Measurements from ENCODE around the gene KRT15.
"Not testable (repeated sequence)": the region's sequence is repeated elsewhere in the genome, so short reads cannot be mapped to it uniquely, and the experiment has no call there.

The KRT15 gene

GRCh38 chr17:41542786-41543185 is 24.1 kb upstream of the KRT15 start:
- not testable (repeated sequence) for DNase-seq

DNA sequence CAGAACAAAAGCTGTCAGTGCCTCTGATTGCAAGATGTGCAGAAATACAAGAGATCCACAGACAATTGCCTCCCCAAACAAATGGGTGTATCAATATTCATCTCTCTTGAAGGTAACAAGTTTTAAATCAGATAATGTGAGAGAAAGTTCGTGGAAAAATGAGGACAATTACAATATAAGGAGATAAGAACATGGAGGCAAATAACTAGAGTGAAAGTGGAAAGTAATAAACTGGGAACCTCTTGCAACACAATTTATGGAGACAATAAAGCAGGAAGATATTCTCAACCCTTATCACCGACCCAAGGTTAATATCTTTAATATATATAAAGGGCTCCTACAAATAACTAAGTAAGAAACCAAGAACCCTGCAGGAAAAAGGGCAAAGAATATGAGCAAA is 23.7 kb upstream of the KRT15 start:
- no peak for DNase-seq

GRCh38 chr17:41540921-41541625 is 22.4 kb upstream of the KRT15 start:
- no peak for DNase-seq

DNA sequence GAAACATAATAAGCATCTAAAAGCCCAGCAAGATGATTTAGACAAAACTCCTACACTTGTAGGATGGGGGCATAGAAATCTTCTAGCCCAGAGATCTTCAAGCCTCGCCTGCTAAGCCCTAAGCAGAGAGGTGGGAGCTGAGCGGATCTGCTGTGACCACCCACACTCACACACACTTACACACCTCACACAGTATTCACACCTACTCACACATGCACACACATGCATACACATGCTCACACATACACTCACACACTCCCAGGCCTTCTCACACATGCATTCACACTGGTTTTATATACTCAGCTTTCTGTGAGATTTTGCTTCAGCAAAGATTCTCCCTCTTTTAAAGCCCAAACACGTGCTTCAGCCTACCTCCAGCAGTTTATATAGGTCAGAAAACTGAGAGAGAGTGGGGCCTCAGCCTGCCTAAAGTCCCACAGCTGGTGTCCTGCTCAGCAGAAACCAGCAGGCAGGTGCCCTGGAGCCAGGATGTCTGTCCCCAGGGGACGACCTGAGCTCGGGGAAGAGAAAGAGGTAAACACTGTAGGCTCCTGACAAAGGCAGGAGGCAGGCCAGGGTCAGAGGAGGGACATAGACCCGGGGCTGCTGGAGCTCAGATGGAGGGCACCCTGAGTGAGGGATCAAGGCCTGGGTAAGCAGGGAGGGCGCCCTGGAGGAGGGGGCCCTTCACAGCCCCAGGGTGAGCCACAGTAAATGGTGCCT is 21.4 kb upstream of the KRT15 start:
- DNase-seq: no peak

GRCh38 chr17:41539071-41539492 is 20.4 kb upstream of the KRT15 start:
- no peak for DNase-seq

DNA sequence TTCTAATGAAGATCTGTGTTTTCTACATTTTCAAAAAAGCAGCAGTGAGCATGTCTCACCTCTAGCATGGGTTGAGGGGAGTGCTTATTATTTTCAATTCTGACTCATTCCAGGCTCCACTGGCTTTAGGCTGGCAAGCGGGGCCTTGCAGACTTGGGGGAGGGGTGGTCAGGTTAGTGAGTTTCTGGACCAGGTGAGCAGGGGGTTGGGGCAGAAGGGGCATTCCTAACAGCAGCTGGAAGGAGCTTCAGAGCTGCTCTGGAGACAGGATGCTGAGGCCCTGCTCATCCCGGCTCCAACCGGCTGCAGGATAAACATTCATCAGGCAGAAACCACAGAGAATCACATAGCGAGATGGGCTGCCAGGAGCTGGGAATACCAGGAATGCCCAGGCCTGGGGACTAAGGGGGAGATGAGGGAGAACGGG is 19.9 kb upstream of the KRT15 start:
- no peak for DNase-seq

- DNase-seq: peak; percentile 8 to 9
These were observed 19.3 kb upstream of the KRT15 start for GRCh38 chr17:41537990-41538389.

GRCh38 chr17:41537614-41537954 is 18.9 kb upstream of the KRT15 start:
- no peak for DNase-seq

GRCh38 chr17:41536741-41537613 is 18.3 kb upstream of the KRT15 start:
- no peak for DNase-seq

DNA sequence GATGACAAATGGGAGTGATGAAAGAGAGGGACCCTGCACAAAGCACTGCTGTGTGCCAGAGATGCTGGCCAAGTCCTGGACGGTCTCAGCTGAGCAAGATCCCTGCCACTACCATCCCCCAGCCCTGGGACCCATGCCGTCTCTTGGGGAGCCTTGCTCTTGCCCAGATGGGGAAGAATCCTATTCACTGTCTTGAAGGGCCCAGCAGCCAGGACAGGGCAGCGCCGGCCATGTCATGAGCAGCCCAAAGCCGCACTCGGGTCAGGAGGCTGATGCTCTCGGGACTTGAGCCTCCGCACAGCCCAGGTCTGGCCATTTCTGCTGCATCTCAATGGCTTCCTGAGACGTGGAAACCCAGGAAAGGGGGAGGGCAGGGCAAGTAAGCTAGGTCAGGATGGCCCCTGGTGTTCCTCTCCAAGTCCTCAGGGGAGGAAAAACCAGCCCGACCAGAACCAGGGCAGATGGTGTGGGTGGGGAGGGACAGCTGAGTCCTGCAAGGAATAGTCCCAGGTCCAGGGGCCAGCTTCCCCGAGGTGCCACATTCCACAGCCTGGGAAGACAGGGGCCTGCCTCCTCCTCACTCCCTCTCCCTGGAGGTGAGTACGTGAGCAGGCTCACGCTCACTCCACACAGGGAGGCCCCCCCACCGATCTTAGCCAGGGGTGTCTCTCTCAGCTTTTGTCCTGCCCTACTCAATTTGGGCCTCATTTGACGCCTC is 17.2 kb upstream of the KRT15 start:
- DNase-seq: no peak

DNA sequence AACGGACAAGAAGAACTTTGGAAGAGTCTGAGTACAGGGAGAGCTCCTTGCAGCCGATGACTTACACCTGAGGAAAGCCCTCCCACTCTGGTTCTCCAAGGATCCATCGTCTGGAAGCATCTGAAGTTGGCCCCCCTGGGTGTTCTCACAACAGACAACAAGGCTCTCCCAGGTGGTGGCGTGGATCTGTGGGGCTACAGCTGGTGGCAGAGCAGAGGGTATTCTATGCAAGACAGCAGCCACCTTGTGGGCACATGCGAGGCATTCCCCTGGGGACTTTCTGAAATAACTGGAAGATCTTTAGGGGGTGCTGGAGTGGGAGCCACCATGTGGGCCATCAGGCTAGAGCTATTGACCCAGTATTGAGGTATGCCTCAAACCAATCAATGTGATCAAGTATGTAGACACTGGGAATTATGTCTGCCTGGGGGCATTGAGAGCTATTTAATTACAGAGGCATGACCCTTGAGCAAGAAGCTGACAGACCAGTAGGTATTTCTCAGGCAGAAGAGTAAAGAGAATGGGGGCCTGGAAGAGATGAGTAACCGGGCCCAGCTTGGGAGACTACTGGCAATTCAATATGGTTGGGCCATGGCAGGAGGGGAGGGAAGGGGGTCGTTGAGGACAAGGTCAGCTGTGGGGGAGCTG is 16.3 kb upstream of the KRT15 start:
- DNase-seq: no peak

- no peak for DNase-seq
These were observed 14.9 kb upstream of the KRT15 start for GRCh38 chr17:41533613-41534012.

- DNase-seq: no peak
These were observed 14.4 kb upstream of the KRT15 start for GRCh38 chr17:41532947-41533570.

DNA sequence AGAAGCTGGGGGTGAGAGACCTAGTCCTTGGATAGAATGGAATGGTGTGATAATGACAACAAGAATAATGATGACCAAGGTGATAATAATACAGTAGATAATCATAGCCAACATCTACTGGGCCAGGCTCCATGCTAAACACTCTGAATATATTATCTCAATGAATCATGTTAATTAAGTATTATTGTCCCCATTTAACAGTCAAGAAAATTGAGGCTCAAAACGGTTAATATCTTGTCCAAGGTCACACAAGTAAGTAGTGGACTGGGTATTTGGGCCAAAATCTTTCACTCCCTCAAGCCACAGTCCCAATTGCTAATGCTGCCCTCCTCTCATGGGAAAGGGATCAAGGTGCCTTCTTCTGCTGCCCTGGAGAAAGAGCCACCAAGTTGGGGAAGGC is 13.3 kb upstream of the KRT15 start:
- DNase-seq: no peak

DNA sequence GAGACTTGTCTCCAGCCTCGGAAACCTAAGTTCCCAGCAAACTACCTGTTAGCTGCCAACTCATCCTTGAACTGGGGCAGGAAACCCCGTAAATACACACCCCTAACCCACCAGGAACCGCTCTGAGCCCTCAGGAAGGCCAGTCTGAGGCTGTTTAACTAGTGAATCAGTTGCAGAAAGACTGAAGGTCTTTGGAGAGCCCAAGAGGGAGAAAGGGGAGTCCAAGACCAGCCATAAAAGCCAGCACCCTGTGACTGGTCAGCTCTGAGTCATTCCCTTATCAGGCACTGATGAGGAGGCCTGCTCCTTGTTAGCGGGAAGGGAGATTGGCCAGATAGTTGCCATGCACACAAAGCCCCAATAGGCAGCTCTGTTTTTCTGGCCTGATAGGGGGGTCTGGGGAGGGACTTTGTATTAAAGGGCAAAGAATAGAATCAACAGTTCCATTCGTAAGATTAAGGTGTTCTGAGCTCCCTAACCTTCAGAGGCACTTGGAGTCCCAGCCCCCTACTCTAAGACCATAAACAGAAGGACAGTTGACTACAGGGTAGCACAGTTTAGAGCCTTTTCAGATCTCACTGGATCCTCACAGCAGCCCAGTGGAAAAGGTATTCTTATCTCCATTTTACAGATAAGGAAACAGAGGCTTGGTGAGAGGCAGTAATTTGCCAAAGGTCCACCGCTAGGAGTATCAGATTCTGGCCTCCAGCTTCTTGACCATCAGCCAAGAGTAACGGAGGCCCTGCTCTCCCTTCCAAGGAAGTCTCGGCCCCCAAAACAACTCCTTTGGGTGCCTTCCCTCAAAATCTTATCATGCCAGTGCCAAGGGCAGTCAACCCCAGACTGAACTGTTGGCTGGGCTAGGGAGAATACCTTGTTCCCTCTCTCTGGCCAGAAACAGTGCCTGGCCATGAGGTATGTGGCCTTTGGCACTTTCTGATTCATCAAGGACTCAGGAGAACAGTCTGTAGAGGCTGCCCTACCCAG is 11.7 kb upstream of the KRT15 start:
- DNase-seq: no peak

DNA sequence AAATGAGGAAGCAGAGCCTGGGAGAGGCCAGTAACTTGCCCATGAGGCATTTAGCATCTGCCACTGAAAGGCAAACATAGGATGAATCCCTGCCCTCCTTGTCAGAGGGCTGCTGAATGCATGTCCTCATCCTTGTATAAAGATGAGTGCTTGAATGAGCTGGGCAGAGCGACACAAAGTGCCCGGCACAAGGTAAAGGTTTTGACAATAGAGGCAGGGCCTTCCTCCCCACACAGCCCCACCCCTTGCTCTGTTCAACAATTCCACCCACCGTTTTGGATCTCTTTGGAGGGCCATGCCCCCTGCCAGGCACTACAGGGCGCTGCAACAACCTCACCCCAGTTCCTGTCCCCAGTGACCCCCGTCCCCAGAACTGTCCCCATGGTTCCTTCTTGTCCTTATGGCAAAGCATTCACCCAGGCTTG is 10.8 kb upstream of the KRT15 start:
- no peak for DNase-seq

DNA sequence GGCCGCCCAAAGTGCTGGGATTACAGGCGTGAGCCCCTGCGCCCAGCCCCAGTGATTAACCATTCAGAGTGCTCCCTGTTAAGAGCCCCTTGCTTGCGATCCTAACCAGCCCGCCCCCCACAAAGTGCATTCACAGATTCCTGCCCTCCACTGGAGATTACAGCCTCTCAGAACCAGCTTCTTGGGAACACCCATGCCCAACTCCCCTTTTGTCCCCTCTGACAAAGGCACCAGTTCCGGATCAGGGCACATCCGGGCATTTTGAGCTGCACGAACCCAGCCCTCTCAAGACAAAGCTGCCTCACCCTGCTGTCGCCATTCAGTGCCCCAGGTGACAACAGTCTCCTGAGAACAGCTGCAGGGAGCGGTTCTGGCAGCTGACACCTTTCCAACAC is 10.3 kb upstream of the KRT15 start:
- no peak for DNase-seq

DNA sequence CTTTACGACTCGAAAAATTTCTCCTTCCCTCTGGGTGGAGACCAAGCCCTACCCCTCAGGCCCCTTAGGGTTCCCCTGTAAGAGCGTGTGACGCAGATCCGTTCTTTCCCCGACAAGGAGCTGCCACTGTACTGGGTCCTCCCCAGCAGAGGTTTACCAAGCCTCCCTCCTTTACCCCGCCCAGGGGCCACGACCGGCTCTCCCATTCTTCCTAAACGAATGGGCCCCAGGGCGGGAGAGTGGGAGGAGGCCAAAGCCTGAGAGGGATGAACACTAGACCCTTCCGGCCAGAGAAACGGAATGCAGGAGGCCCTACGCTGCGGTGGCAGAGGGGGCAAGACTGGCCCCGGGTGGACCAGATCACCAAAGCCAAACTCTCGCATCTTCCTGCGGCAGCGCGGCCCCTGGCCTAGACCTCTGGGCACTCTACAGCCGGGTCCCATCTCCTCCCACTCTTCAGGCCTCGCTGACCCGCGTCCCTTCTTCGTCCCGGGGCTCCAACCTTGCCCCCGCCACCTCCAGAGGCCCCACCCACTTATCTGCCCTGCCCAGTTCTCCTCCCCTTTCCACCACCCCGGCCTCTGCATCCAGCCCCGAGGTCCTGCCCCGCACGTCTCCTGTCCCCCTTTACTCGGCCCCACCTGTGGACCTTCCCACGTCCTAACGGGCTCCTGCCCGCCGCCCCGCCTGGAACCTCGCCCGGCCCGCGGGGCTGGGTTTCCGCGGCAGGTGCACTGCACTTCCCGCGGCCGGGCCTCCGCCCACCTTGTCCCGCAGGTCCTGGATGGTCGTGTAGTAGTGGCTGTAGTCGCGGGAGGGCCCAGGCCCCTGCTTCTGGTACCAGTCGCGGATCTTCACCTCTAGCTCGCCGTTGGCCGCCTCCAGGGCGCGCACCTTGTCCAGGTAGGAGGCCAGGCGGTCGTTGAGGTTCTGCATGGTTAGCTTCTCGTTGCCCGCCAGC is 8.7 kb upstream of the KRT15 start:
- no peak for DNase-seq

- no peak for DNase-seq
These were observed 5.6 kb upstream of the KRT15 start for GRCh38 chr17:41524261-41524660.

- DNase-seq: no peak
These were observed 5.1 kb upstream of the KRT15 start for GRCh38 chr17:41523787-41524186.
